HG02884 (cell line): ENCODE results near the gene HYDIN.
"Not testable (repeated sequence)": the region's sequence is repeated elsewhere in the genome, so short reads cannot be mapped to it uniquely, and the experiment has no call there.

ENCODE experiments used
- ATAC-seq: cut with Tn5 transposase; IDR thresholded peaks from one replicate; pipeline ENCODE4 v1.9.1; 2021; ENCODE audit warnings: mild to moderate bottlenecking, moderate library complexity; ENCODE audit not compliant: unreplicated experiment

The HYDIN gene

DNA sequence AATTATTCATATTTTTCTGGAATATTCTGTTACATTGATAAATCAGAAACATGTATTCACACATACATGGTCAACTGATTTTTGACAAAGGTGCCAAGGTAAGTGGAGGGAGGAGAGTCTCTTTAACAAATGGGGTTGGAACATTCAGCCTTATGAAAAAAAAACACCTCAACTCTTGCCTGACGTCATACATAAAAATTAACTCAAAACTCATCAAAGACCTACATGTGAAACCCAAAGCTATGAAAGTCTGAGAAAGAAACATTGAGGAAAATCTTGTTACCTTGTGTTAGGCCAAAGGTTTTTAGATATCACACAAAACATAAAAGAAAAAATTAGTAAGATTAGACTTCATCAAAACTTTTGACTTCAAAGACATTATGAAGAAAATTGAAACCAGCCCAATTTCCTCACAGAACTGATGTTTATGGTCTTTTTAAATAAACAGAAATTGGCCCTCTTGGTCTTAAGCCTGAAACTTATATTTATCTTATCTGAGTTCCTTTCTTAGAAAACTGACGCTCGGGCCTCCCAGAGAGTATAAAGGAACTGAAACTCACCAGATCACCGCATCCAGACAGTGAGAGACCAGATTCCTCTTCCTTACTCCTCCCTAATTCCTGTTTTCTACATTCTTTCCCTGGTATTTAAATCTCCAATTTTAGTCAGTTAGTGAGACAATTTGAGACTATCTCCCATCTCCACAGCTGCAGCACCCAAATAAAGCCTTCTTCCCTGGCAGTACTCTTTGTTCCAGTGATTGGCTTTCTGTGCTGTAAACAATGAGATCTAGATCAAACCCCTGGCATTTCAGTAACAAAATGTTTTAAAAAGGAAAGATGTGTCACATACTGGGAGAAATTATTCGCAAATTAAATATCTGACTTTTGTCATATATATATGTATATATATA is 4.0 kb downstream of the HYDIN start:
- no peak for ATAC-seq

DNA sequence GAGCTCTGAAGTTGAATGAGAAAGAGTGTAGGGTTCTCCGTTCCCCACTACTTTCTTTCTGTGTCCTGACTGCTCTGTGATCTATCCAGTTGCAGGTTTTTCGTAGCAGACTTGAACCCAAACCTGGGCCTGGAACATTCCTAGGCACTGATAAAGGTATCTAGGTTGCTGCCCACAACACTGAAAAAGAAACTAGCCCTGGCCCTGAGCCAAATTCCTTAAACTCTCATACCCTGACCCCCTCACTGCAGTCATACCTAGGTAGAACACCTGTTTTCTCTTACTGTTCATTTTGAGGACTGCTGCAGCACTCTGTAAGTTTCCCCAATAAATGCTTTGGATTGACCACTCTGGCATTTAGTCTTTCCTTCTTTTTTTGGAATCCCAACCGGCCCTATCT is 5.4 kb downstream of the HYDIN start:
- no peak for ATAC-seq

DNA sequence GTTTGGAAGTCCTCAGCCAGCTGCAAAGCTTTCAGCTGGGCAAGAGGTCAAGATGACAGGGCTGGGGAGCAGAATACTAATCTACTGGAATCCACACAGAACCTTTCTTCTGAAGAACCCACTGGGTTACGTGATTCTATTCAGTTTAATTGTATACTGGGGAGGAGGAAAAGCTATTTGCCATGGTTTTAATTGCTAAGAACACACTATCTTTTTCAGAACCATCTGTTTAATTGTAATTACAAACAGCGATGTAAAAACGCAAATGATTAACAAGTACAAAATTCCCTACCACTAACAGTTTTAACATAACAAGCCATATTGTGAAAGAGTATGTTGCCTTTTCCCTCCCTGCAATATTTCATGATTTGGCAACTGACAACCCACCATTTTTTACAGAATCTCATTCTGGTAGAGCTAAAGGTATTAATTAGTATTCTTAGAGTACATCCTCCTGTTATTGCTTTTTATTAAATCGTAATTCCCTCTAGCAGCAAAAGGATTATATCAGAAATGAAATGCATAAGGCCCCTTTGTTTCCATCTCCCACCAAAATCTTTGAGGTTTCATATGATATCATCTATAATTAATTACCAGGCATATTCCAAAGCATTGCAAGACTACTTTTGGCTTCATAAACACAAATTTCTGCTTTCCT is 12.1 kb downstream of the HYDIN start:
- no peak for ATAC-seq

DNA sequence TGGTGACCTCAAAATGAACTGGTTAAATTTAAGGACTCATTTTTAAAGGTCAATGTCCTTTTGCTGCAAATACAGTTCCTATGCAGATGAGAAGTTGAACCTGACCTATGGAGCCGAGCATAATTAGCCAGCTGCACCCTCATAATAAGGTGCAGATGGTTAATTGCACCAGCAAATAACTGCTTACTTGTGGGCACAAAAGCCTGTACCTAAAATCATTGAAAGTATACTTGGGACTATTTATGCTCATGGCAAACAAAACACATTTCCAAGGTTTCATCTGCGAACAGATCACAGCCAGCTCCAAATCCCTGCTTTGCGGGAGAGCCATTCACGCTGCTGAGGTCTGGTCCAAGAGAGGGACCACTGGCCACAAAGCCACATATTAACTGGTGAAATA is 13.0 kb downstream of the HYDIN start:
- no peak for ATAC-seq

DNA sequence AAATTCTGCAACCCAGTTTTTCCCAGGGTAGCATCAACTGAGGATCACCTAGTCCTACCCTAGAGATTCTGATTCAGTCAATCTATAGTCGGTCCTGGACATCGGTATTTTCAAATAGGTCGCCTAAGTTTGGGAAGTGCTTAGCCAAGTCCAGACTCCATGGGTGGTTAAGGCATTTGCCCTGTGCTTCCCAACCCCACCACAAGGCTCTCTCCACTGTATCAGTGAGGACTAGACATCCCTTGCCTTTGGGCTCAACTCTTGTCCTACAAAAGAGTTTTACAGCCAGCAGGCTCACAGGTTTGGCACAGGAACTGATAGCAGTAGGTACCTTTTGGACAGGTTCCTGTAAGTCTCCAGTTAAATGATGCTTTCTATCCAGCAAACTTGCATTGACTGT is 13.8 kb downstream of the HYDIN start:
- no peak for ATAC-seq

DNA sequence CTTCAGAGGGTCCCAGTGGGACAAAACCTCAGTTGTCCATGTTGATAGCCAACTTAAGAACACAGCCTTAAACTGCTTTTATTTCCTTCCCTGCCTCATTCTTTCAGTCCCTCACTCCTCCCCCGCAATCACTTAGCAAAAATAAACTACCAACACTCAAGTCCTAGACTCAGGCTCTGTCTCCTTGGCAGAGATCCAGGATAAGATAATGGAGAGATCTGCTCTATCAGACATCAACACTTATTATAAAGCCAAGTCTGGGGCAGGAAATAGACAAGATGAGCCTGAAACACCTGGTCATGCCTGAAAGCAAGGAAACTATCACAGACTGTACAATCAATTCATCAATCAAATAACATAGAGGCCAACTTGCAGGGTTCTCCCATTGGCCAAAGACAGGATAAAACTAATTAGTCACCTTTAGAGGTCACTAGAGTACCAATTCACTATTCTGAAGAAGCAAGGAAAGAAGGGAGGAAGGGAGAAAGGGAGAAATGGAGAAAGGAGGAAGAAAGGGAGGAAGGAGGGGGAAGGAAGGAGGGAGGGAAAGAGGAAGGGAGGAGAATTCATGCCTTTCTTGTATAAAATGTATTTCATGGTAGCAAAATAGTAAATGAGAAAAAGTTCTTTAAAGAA is 15.7 kb downstream of the HYDIN start:
- no peak for ATAC-seq

DNA sequence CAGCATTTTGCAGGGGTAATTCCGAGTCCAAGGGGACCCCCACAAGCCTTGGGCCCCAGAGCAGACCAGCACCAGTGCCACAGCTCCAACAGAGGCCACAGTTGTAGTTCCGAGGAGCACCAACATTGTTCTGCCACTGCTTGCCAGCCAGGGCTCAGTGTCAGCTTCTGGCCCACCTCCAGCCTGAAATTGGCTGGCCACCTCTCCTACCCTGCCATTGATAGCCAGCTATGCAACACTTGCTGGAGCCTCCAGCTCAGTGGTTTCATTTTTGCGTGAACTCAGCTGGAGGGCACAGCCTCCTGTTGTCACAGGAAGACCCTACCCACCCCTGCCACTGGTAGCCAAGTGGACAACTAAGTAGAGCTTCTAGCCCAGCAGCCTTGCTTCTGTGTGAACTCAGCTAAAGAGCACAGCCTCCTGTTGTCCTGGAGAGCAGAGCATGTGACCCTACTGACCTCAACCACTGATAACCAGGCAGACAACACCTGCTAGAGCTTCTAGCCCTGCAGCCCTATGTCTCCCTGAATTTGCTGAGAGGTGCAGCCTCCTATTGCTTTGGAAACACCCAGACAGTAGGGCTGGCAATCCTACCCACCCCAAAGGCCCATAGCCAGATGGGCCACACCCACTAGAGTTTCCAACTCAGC is 24.9 kb downstream of the HYDIN start:
- no peak for ATAC-seq

DNA sequence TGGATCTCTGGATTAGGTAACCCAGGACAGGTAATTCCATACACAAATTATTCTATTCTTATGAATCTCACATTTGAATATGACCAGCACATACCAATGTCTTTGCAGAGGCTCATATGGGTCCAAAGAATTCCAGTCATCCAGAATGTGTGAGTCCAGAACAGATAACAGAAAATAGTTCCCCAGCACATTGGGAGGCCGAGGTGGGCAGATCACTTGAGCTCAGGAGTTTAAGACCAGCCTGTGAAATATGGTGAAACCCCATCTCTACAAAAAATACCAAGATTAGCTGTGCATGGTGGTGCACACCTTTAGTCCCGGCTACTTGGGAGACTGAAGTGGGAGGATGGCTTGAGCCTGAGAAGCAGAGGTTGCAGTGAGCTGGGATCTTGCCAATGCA is 26.9 kb downstream of the HYDIN start:
- ATAC-seq = no peak

DNA sequence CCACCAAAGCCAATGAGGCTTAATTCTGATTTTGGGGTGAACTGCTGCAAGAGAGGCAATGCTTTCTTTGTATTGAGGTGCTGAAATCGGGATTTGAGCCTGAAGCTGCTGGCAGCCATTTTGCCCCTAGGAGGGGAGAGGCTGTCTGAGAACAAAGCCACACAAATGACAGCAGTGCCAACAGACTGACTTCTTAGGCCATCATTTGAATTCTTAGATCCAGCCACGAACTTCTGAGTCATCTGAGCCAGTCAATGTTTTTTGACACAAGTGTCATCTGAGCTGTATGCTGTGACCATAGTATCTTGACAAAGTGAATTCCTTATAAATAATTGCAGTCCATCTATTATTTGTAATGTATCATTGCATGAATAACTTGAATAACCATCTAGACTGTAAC is 29.0 kb downstream of the HYDIN start:
- no peak for ATAC-seq

DNA sequence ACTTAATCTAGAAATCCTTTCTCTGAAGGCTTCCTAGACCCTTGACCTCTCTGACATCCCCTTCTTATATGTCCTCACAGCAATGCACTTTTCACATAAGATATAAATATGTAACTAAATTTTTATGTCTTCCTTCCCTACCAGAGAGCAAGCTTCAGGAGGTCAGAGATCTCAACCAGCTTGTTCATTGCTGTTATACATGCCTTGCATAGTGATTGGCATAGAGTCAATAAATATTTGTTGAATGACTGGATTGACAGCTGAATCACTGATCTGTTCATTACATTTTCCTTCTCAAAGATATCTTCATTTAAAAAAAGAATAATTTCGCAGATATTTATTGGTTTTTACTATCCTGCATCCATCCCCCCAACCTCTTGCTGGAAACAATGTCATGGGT is 29.5 kb downstream of the HYDIN start:
- no peak for ATAC-seq

DNA sequence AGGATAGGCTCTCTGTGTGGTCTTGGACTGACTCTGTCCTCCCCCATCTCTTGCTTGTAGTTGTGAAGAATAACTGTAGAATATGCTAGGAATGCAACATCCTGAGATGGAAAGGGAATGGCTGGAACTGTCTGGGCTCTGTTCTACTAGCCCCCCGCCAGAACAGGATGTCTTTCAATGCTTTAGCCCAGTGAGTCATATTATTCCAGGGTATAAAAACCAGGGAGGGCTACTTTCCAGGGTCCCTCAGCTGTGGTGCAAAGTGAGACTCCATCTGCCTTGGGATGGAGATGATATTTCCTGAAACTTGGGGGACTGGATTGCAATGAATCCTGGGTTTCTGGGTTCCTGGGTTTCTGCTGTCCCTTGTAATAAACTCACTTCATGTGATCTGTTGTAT is 32.1 kb downstream of the HYDIN start:
- no peak for ATAC-seq

DNA sequence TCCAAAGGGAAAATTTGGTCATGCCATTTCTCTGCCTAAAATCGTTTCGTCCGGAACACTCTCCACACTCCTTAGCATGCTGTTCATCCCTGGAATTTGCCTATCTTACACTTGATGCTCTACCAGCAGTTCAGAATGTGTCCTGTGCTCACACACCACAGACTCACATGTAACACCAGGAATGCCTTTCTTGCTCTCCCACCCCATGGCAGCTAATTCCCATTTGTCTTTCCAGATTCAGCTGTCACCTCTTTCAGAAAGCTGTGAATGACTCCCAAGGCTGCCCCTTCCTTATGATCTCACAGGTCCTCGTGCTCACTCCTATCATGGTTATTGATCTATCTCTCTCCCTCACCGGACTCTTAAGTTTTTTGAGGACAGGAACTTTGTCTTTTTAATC is 38.1 kb downstream of the HYDIN start:
- no peak for ATAC-seq

DNA sequence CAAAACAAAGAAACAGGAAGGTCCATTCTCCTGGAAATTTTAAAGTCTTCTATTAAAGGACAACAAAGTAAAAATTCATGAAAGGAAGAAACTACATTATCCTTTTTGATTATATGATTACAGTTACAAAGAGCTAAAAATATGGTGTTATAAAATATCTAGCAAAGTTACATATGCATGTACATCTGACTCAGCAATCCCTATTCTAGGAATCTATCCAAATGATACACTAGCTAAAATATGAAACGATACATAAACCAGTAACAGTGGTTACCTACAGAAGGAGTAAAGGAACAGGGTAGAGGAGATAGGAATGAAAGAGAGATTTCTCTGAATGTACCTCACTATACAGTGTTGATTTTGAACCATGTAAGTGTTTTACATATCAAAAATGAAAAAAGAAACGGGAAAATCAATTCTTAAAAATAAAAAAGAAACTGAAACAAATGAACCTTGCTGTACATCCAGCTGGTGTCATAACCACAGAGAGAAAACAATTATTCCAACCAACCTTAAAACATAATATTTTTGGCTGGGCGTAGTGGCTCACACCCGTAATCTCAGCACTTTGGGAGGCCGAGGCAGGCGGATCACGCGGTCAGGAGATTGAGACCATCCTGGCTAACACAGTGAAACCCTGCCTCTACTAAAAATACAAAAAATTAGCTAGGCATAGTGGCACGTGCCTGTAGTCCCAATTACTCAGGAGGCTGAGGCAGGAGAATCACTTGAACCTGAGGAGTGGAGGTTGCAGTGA is 41.4 kb downstream of the HYDIN start:
- no peak for ATAC-seq

DNA sequence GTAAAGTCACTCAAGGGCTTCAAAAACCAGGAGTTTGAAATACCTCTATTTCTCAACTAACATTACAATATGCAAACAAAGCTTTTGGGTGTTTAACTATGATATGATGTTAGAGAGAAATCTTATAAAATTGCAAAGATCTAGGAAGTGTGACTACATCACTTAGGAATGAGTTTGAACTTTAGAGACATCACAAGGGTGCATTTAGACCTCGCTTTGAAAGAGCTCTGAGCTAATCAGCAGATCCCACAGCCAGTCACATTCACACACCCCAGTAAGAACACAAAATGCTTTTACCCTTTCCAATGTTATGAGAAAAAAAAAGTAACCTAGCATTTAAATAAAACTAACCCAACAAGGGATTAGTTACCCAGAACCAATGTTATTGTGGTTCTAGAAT is 45.2 kb downstream of the HYDIN start:
- no peak for ATAC-seq

DNA sequence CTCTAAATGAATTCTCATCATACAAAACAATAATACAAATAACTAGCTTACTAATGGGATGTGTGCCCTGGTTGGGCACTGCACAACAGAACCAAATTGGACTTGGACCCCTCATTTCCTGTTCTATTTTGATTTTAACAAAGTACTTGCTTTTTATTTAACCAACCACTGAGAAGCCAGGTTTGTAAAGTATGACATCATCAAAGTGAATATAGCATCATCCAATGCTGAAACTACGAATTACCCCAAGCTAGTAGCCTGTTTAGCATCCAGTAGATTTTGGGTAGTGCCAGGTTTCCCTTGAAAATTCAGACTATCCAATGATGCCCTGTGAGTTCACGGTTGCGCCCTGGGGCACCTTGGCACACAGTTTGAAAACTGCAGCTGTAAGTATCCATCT is 51.0 kb downstream of the HYDIN start:
- ATAC-seq = no peak

DNA sequence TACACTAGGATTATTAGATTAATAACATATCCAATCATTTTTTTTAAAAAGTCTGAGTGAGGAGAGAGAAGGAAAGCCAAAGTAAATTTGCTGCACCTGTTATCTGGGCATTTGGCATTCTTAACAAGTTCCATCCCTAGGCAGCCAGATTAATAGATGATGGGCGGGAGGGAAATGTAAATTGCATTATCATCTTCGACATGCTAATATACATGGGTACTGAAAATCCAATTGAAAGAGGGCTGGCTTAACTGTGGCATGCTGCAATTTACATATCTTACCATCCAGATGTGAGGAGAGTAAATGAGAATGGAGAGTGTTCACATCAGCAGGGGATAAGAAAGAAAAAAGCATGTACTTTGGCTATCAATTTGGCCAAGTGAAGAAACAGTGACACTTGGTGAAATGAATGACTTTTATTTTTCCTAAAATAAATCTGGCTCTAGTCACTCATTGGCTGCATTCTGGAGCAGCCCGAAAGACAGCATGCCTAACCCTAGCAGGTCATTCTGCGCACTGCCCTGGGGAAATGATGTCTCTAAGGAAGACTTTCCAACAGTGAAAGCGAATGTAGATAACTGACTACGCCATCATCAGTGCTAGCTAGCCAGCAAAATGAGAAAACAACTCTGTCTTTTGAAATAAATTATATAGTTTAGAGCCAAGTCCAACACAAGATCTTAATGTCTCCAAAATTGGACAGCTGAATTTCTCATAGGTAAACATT is 57.9 kb downstream of the HYDIN start:
- ATAC-seq = no peak

DNA sequence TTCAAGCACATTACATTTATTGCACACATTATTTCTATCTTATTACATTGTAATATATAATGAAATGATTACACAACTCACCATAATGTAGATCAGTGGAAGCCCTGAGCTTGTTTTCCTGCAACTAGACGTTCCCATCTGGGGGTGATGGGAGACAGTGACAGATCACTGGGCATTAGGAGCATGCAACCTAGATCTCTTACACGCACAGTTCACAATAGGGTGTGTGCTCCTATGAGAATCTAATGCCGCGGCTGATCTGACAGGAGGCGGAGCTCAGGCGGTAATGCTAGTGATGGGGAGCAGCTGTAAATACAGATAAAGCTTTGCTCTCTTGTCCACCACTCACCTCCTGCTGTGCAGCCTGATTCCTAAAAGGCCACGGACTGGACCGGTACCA is 69.5 kb downstream of the HYDIN start:
- not testable (repeated sequence) for ATAC-seq

DNA sequence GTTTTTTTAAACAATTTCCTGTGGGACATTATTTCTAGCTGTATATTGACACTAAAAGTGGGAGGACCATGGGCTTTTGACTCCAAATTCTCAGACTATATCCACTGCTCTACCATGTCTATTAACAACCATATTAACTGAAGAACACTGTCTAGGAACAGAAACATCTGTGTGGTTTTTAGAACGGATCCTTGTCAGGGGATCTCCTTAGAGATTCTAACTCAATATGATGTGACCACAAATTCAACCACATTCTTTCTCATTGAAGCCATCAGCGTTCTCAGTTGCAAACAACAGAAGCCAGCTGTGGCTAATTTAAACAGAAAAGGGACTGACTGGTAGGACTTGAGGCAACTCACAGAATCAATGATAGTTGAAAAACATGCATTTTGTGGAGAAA is 73.2 kb downstream of the HYDIN start:
- not testable (repeated sequence) for ATAC-seq

DNA sequence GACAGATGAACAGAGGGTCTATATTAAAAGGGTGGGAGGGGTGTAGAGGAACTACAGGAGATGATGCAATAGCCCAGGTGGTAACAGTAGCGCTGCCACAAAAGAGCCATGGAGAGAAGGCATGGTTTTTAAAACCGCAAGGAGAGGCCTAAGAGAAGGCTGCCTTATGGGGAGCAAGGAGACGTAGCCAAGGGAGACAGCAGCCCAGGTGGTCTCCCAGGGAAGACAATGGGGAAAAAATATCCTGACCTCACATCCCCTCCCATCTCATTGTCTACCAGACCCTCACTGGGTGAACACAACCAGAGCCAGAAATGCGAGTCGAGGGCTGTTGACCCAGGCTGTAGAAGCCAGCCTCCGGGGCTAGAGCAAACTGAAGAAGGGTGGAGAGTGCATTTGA is 77.2 kb downstream of the HYDIN start:
- ATAC-seq = not testable (repeated sequence)

DNA sequence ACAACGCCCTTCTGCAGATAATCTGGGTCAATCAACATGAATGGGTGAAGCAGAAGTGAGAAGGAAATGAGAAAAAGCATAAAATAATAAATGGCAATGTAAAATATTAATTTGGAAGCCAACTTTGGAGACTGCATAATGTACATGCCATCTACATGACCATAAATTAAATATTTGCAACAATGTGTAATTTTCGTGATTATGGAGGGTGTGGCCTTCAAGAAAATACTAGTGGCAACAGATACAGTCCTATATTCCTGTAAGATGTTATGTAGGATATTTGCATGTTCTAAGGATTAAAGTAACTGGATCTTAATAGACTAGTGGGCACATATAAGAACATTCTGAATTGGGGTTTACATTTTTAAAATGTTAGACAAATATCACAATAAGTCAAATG is 78.9 kb downstream of the HYDIN start:
- not testable (repeated sequence) for ATAC-seq
